ENCODE data around the gene CLASP1. TPM values are rescaled to one million over a fixed set of nuclear protein-coding genes. Genes with fewer than 3 reads are reported as not detected.
"Not testable (repeated sequence)": the region's sequence is repeated elsewhere in the genome, so short reads cannot be mapped to it uniquely, and the experiment has no call there.

CLASP1 gene
- total RNA-seq, 1 donor from 2014 or later, result 66.3 TPM

GRCh38 chr2:121564905-121565304 lies 84.4 kb downstream of the CLASP1 start:
- DNase-seq (ENCODE audit: missing footprints) (no peak), ATAC-seq (no peak)
- intact Hi-C loops (cut with DNase I), result no loop called here

GRCh38 chr2:121563754-121564153 lies 85.5 kb downstream of the CLASP1 start:
- DNase-seq (ENCODE audit: missing footprints); intact Hi-C loops (cut with DNase I); ATAC-seq: not testable (repeated sequence)

GRCh38 chr2:121562269-121563176 lies 86.7 kb downstream of the CLASP1 start:
- DNase-seq (ENCODE audit: missing footprints) (no peak), ATAC-seq (no peak)
- intact Hi-C loops (cut with DNase I), result no loop called here

- DNase-seq (ENCODE audit: missing footprints), result no peak
- intact Hi-C loops (cut with DNase I), result no loop called here
- ATAC-seq, result no peak
Measured at GRCh38 chr2:121561617-121562268, 87.5 kb downstream of the CLASP1 start.

- ATAC-seq (no peak), DNase-seq (ENCODE audit: missing footprints) (no peak)
- intact Hi-C loops (cut with DNase I), result no loop called here
Measured at GRCh38 chr2:121558329-121558728, 90.9 kb downstream of the CLASP1 start.

GRCh38 chr2:121555008-121555407 lies 94.3 kb downstream of the CLASP1 start:
- intact Hi-C loops (cut with DNase I), result no loop called here
- DNase-seq (ENCODE audit: missing footprints), result no peak
- ATAC-seq, result peak; percentile 67

- intact Hi-C loops (cut with DNase I); DNase-seq (ENCODE audit: missing footprints); ATAC-seq: not testable (repeated sequence)
Measured at GRCh38 chr2:121552477-121553180, 96.6 kb downstream of the CLASP1 start.

GRCh38 chr2:121550669-121551068 lies 98.6 kb downstream of the CLASP1 start:
- DNase-seq (ENCODE audit: missing footprints) (no peak), ATAC-seq (no peak)
- intact Hi-C loops (cut with DNase I), result no loop called here

GRCh38 chr2:121547646-121548045 lies 101.6 kb downstream of the CLASP1 start:
- DNase-seq (ENCODE audit: missing footprints) (no peak), ATAC-seq (no peak)
- intact Hi-C loops (cut with DNase I), result no loop called here

GRCh38 chr2:121545913-121546312 lies 103.3 kb downstream of the CLASP1 start:
- intact Hi-C loops (cut with DNase I), result no loop called here
- ATAC-seq, result no peak
- DNase-seq (ENCODE audit: missing footprints), result no peak

GRCh38 chr2:121545257-121545656 lies 104.0 kb downstream of the CLASP1 start:
- intact Hi-C loops (cut with DNase I), result no loop called here
- no peak for ATAC-seq

GRCh38 chr2:121541495-121541894 lies 107.8 kb downstream of the CLASP1 start:
- intact Hi-C loops (cut with DNase I), result loop anchor here (5.0 kb wide), 1 partner anchor 56 kb away; no protein-coding TSS in a partner anchor
- no peak for ATAC-seq

More at GRCh38 chr2:121545257-121545656, 104.0 kb downstream of the CLASP1 start:
- DNase-seq (ENCODE audit: missing footprints), result no peak

GRCh38 chr2:121539750-121540469 lies 109.4 kb downstream of the CLASP1 start:
- intact Hi-C loops (cut with DNase I), result loop anchor here (5.0 kb wide), 1 partner anchor 57 kb away; no protein-coding TSS in a partner anchor
- ATAC-seq, result no peak
- no peak for DNase-seq (ENCODE audit: missing footprints)

More at GRCh38 chr2:121541495-121541894, 107.8 kb downstream of the CLASP1 start:
- peak; percentile 35 for DNase-seq (ENCODE audit: missing footprints)

GRCh38 chr2:121536850-121537557 lies 112.3 kb downstream of the CLASP1 start:
- ATAC-seq, result no peak
- no peak for DNase-seq (ENCODE audit: missing footprints)
- intact Hi-C loops (cut with DNase I), result no loop called here

- no peak for ATAC-seq
- DNase-seq (ENCODE audit: missing footprints), result no peak
- intact Hi-C loops (cut with DNase I), result no loop called here
Measured at GRCh38 chr2:121536347-121536746, 112.9 kb downstream of the CLASP1 start.

GRCh38 chr2:121534007-121534406 lies 115.3 kb downstream of the CLASP1 start:
- intact Hi-C loops (cut with DNase I), result loop anchor here (5.0 kb wide), 1 partner anchor 203 kb away; the partner anchor contains the start of gene NIFK
- DNase-seq (ENCODE audit: missing footprints) (no peak), ATAC-seq (no peak)

- intact Hi-C loops (cut with DNase I), result loop anchor here (5.0 kb wide), 1 partner anchor 204 kb away; the partner anchor contains the start of gene NIFK
- no peak for ATAC-seq
- peak; percentile 25 for DNase-seq (ENCODE audit: missing footprints)
Measured at GRCh38 chr2:121532894-121533293, 116.4 kb downstream of the CLASP1 start.

- intact Hi-C loops (cut with DNase I), result loop anchor here (5.0 kb wide), 1 partner anchor 205 kb away; the partner anchor contains the start of gene NIFK
- no peak for DNase-seq (ENCODE audit: missing footprints)
- no peak for ATAC-seq
Measured at GRCh38 chr2:121532347-121532766, 116.9 kb downstream of the CLASP1 start.

Data from Right ventricle myocardium inferior (tissue), 1 donor.